K562 (cell line): ENCODE measurements around the gene RHBG. TPM values are rescaled to one million over a fixed set of nuclear protein-coding genes. Genes with fewer than 3 reads are reported as not detected.
A peak's percentile ranks its signal among the peaks of the same experiment; 100 is the strongest.

Experiments used
- ATAC-seq: fragments of 200-7000 bp; cut with Tn5 transposase; 3 replicates; pipeline ENCODE4 v1.9.1; 2020; ENCODE audit warnings: moderate library complexity
- BruUV-seq: library from RNA; stranded (reverse); fragments of 400-500 nt; replicated peaks from 2 replicates; lab custom pipeline; 2021; lab: Mats Ljungman, UMichigan
- CTCF ChIA-PET: fragments of 300-600 bp; formaldehyde crosslinking; extraction: SDS; loops from one replicate; lab custom pipeline; 2021; ENCODE audit warnings: low intra/inter-chr PET ratio; lab: Yijun Ruan, JAX
- POLR2A ChIA-PET: fragments of 300-600, 350-650 bp; sonication (Branson Sonifier 250); formaldehyde crosslinking; extraction: SDS; loops from one replicate; lab custom pipeline; 2021; ENCODE audit warnings: antibody characterized with exemption, inconsistent platforms; lab: Yijun Ruan, JAX
- DNase-seq, 4 experiments: peaks; one replicate each; pipeline versions ENCODE4 v3.0.0 to v3.0.0-alpha.2; 2011 to 2018; ENCODE audit warnings: low spot score in 3 of 4, mixed read lengths in 3 of 4; ENCODE audit errors: extremely low read depth in 1 of 4
- FAIRE-seq: peaks from 2 replicates; lab custom pipeline; 2011; peaks lifted over from hg19 to GRCh38; lab: Jason Lieb, UNC
- H2AFZ ChIP-seq: 2 replicates; pipeline ENCODE4 v1.6.0; 2011; ENCODE audit warnings: low read depth, low read length, control low read depth, inconsistent platforms
- H3K27ac ChIP-seq: fragments of 200-600 bp; 3 replicates; pipeline ENCODE4 v1.8.0; 2011; ENCODE audit warnings: low read depth, mild to moderate bottlenecking, control low read depth, inconsistent platforms, low read length, moderate library complexity, mixed read lengths; ENCODE audit errors: extremely low read depth
- H3K27me3 ChIP-seq, 2 experiments: fragments of 300-600 bp in 1 of 2; 2 replicates in 1 of 2; 3 replicates in 1 of 2; pipeline versions ENCODE4 v1.6.0 to v1.8.0; 2011; ENCODE audit warnings: inconsistent platforms in 2 of 2, low read length in 2 of 2, mild to moderate bottlenecking in 1 of 2, mixed read lengths in 1 of 2, moderate library complexity in 1 of 2; ENCODE audit not compliant: control insufficient read depth in 2 of 2, insufficient read depth in 2 of 2
- H3K36me3 ChIP-seq: fragments of 300-600 bp; 3 replicates; pipeline ENCODE4 v1.8.0; 2011; ENCODE audit warnings: mild to moderate bottlenecking, low read length, inconsistent platforms; ENCODE audit not compliant: control insufficient read depth, insufficient read depth
- H3K4me1 ChIP-seq, 2 experiments: fragments of 200-600 bp in 1 of 2; replicated peaks in 1 of 2; 2 replicates in 1 of 2; 3 replicates in 1 of 2; pipeline versions ENCODE4 v1.5.1 to v1.8.0; 2011; ENCODE audit warnings: inconsistent platforms in 2 of 2, low read length in 2 of 2, mild to moderate bottlenecking in 1 of 2, mixed read lengths in 1 of 2, moderate library complexity in 1 of 2; ENCODE audit not compliant: control insufficient read depth in 2 of 2, insufficient read depth in 2 of 2
- H3K4me2 ChIP-seq: 2 replicates; pipeline ENCODE4 v1.6.1; 2011; ENCODE audit warnings: low read length, control low read depth, inconsistent platforms, mixed read lengths; ENCODE audit not compliant: insufficient read depth
- H3K4me3 ChIP-seq: fragments of 200-600 bp; sonication (generic), shearing (Covaris generic); 2 replicates; pipeline ENCODE4 v1.5.1; 2016; ENCODE audit warnings: control low read depth, inconsistent platforms
- H3K79me2 ChIP-seq: fragments of 200-600 bp; 3 replicates; pipeline ENCODE4 v1.8.0; 2011; ENCODE audit warnings: low read length, inconsistent platforms; ENCODE audit not compliant: control insufficient read depth, insufficient read depth
- H3K9ac ChIP-seq, 2 experiments: 2 replicates each; pipeline versions ENCODE4 v1.6.0 to v1.6.1; 2011; ENCODE audit warnings: low read depth in 2 of 2, low read length in 2 of 2, control low read depth in 1 of 2, inconsistent platforms in 1 of 2, mild to moderate bottlenecking in 1 of 2, mixed read lengths in 1 of 2; ENCODE audit not compliant: insufficient read depth in 1 of 2
- H3K9me1 ChIP-seq: one replicate; pipeline ENCODE4 v1.6.0; 2011; ENCODE audit warnings: inconsistent platforms, mild to moderate bottlenecking, low read length, moderate library complexity; ENCODE audit not compliant: control insufficient read depth, insufficient read depth
- H3K9me3 ChIP-seq: replicated peaks from 2 replicates; pipeline ENCODE4 v1.5.1; 2011; ENCODE audit warnings: low read depth, low read length, inconsistent platforms; ENCODE audit not compliant: control insufficient read depth, insufficient read depth
- H4K20me1 ChIP-seq: replicated peaks from 2 replicates; pipeline ENCODE4 v1.6.1; 2011; ENCODE audit warnings: low read length, inconsistent platforms, mixed read lengths; ENCODE audit not compliant: control insufficient read depth, insufficient read depth
- PRDM10 ChIP-seq: fragments of 450-650 bp; IDR thresholded peaks from 2 replicates; pipeline ENCODE4 v1.6.1; 2018; ENCODE audit not compliant: partially characterized antibody
- SMARCE1 ChIP-seq: fragments of 450-650 bp; IDR thresholded peaks from 2 replicates; pipeline ENCODE4 v1.7.1; 2016; ENCODE audit warnings: mild to moderate bottlenecking
- WGBS: fragments of 100-300 bp; shearing (Covaris generic); methylation state at CpG from one replicate; pipeline ENCODE4 v1.1.6; 2016; ENCODE audit warnings: low coverage, mixed read lengths; ENCODE audit not compliant: insufficient coverage; ENCODE audit errors: missing lambda C conversion rate; 5-methylcytosine and 5-hydroxymethylcytosine counted together
- in situ Hi-C: fragments of 300-500 bp; cut with MboI; formaldehyde crosslinking; loops from 4 replicates; pipeline ENCODE4 v1.15.0; 2018; ENCODE audit warnings: inconsistent platforms, mixed read lengths
- intact Hi-C: fragments of 100-400 bp; cut with micrococcal nuclease; formaldehyde crosslinking; loops from 2 replicates; pipeline ENCODE4 v1.14.2; 2022
- polyA plus RNA-seq, 8 experiments: library from polyadenylated mRNA; depleted of rRNA in 4 of 8; stranded (reverse) in 5 of 8; unstranded in 3 of 8; fragments of >200 nt; fragmentation: Nextera tagmentation in 2 of 8; fragmentation: Illumina TruSeq in 1 of 8; extraction: Ambion mirVana in 2 of 8; extraction: Trizol in 1 of 8; gene quantifications; 2 replicates each; pipeline versions ENCODE4 v1.2.1 to v1.2.3, GENCODE V29; 2011 to 2014; ENCODE audit warnings: inconsistent platforms in 1 of 8, missing spikeins in 1 of 8
- total RNA-seq, 7 experiments: library from RNA; depleted of rRNA in 6 of 7; stranded (reverse); fragments of >200 nt in 6 of 7; fragmentation: Illumina TruSeq in 2 of 7; extraction: Trizol in 2 of 7; gene quantifications; 2 replicates each; pipeline versions ENCODE4 v1.2.1 to v1.2.3, GENCODE V29; 2011 to 2021; ENCODE audit warnings: low replicate concordance in 1 of 7

RHBG gene
- total and polyA plus RNA-seq, 9 of the 15 experiments (the other 6 are each of a cell fraction or from before 2014, with no cell fraction given) = not detected

DNA sequence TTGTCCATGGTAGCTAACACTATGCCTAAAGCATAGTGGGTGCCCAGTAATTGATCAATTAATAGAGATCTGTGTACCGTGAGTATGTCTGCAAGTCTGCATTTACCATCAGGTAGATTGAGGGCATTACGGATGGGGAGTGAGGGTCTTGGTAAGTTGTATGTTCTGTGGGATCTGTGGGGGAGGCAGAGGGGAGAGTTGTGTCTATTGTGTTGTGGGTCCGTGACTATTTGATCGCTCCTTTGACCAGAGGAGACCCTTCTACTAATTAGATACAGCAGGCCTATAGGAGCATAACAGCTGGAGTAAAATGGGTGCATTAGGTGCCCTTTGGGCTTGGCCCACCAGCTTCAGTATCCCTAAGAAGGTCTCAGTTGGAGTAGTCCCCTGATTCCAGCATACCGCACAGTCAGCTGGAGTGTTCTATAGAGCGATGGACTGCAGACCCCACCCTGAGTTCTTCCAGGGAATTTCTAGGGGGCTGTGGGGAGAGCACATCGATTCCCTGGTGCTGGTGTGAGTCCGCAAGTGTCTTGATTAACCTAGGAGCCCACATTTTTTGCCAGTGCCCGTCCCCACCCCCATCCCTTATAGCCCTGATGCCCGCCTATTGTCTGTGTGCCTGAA lies 55.9 kb downstream of the RHBG start:
- ChIA-PET CTCF (no interaction called here), POLR2A (no interaction called here)
- H3K36me3 ChIP-seq = no peaks in the 10 kb centered on the region
- ATAC-seq (no peak), FAIRE-seq (no peak), DNase-seq (no peak)
- 39% methylated on average over 10 of the region's 10 CpGs for WGBS
- no peak overlapping the region for H3K4me3 ChIP-seq
- no peaks in the 10 kb centered on the region for H3K9me1 ChIP-seq
- no peak overlapping the region for H3K9ac ChIP-seq
- no TSS peak for BruUV-seq
- no peaks in the 10 kb centered on the region for H3K79me2 ChIP-seq
- intact Hi-C loops = no loop called here
- H3K9me3 ChIP-seq = no peaks in the 10 kb centered on the region
- H3K27ac ChIP-seq = no peak overlapping the region
- no peak overlapping the region for H3K4me2 ChIP-seq
- H4K20me1 ChIP-seq = no peaks in the 10 kb centered on the region
- TF ChIP-seq SMARCE1 (no peak), PRDM10 (peak; percentile 45)
- in situ Hi-C loops = no loop called here
- H3K27me3 ChIP-seq = peaks cover 23 to 38% of the 10 kb centered on the region in 2 experiments; a peak in 4 of 5 replicates
- peaks cover 35 to 36% of the 10 kb centered on the region in 2 experiments; a peak in 4 of 5 replicates for H3K4me1 ChIP-seq
- no peak overlapping the region for H2AFZ ChIP-seq
